Dendritic cell treated with granulocyte-macrophage colony-stimulating factor and Interleukin-4, amounts not matched to agents 40 ng/mL and 50 ng/mL, for 4 days (primary cell): ENCODE results near the gene LGSN.
"Not testable (repeated sequence)": the region's sequence is repeated elsewhere in the genome, so short reads cannot be mapped to it uniquely, and the experiment has no call there.

Experiments used
- H3K27ac Mint-ChIP-seq: one replicate; pipeline ENCODE4 v1.8.0; 2022; ENCODE audit warnings: mild to moderate bottlenecking, mixed read lengths
- H3K27me3 Mint-ChIP-seq: one replicate; pipeline ENCODE4 v1.8.0; 2022; ENCODE audit warnings: mild to moderate bottlenecking, mixed read lengths
- H3K36me3 Mint-ChIP-seq: one replicate; pipeline ENCODE4 v1.8.0; 2022; ENCODE audit warnings: low read depth, mixed read lengths
- H3K4me1 Mint-ChIP-seq: one replicate; pipeline ENCODE4 v1.8.0; 2022; ENCODE audit warnings: low read depth, mixed read lengths
- H3K4me3 Mint-ChIP-seq: one replicate; pipeline ENCODE4 v1.8.0; 2022; ENCODE audit warnings: mild to moderate bottlenecking, moderate library complexity, mixed read lengths
- H3K9me3 Mint-ChIP-seq: one replicate; pipeline ENCODE4 v1.8.0; 2022; ENCODE audit warnings: mixed read lengths
- intact Hi-C: fragments of 100-400 bp; cut with micrococcal nuclease; formaldehyde crosslinking; loops from one replicate; pipeline ENCODE4 v1.15.0; 2022

LGSN gene, protein sequence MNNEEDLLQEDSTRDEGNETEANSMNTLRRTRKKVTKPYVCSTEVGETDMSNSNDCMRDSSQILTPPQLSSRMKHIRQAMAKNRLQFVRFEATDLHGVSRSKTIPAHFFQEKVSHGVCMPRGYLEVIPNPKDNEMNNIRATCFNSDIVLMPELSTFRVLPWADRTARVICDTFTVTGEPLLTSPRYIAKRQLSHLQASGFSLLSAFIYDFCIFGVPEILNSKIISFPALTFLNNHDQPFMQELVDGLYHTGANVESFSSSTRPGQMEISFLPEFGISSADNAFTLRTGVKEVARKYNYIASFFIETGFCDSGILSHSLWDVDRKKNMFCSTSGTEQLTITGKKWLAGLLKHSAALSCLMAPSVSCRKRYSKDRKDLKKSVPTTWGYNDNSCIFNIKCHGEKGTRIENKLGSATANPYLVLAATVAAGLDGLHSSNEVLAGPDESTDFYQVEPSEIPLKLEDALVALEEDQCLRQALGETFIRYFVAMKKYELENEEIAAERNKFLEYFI

GRCh38 chr6:63319939-63320338, at the start of gene LGSN:
LGSN (minus strand) TSS chr6:63319983; CDS start chr6:63319943, 40 bp downstream.
- Mint-ChIP-seq H3K9me3 (no peaks in the 10 kb centered on the region), H3K4me1 (no peaks in the 10 kb centered on the region), H3K27ac (no peak within 1 kb of the TSS), H3K36me3 (no peaks in the 10 kb centered on the region), H3K4me3 (no peak within 1 kb of the TSS), H3K27me3 (peaks cover 2% of the 10 kb centered on the region)
- intact Hi-C loops, result no loop called here

DNA sequence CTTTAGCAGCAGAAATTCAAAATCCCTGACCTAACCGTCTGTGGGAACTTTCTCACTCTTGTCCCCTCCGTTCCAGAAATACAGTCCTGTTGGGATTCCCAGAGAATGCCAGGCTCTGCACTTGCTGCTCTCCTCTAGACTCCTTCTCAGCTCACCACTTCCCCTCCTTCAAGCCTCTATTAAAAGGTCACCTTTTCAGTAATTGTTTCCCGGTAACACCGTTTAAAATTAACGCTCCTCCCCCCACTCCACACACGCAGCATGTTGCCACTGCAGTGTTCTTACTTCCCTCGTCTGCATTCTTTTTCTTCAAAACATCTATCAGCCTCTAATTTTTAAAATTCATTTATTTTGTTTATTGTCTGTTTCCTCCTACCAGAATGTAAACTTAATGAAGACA, 48.6 kb upstream of the LGSN start:
- peaks cover 24% of the 10 kb centered on the region for H3K9me3 Mint-ChIP-seq
- intact Hi-C loops, result no loop called here
- H3K4me1 Mint-ChIP-seq, result no peaks in the 10 kb centered on the region
- H3K36me3 Mint-ChIP-seq, result no peaks in the 10 kb centered on the region
- H3K27ac Mint-ChIP-seq, result no peak overlapping the region
- peaks cover 13% of the 10 kb centered on the region for H3K27me3 Mint-ChIP-seq
- H3K4me3 Mint-ChIP-seq, result no peak overlapping the region

- intact Hi-C loops, H3K4me3 Mint-ChIP-seq, H3K4me1 Mint-ChIP-seq, H3K36me3 Mint-ChIP-seq, H3K27ac Mint-ChIP-seq: not testable (repeated sequence)
- Mint-ChIP-seq H3K27me3 (peaks cover 12% of the 10 kb centered on the region), H3K9me3 (peaks cover 59% of the 10 kb centered on the region)
Observed at GRCh38 chr6:63362500-63363120, 42.8 kb upstream of the LGSN start.

DNA sequence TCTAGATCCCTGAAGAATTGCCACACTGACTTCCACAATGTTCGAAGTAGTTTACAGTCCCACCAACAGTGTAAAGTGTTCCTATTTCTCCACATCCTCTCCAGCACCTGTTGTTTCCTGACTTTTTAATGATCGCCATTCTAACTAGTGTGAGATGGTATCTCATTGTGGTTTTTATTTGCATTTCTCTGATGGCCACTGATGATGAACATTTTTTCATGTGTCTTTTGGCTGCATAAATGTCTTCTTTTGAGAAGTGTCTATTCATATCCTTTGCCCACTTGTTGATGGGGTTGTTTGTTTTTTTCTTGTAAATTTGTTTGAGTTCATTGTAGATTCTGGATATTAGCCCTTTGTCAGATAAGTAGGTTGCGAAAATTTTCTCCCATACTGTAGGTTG, 37.6 kb upstream of the LGSN start:
- peaks cover 26% of the 10 kb centered on the region for H3K9me3 Mint-ChIP-seq
- H3K27ac Mint-ChIP-seq, H3K4me3 Mint-ChIP-seq, H3K4me1 Mint-ChIP-seq, H3K27me3 Mint-ChIP-seq, intact Hi-C loops, H3K36me3 Mint-ChIP-seq: not testable (repeated sequence)

DNA sequence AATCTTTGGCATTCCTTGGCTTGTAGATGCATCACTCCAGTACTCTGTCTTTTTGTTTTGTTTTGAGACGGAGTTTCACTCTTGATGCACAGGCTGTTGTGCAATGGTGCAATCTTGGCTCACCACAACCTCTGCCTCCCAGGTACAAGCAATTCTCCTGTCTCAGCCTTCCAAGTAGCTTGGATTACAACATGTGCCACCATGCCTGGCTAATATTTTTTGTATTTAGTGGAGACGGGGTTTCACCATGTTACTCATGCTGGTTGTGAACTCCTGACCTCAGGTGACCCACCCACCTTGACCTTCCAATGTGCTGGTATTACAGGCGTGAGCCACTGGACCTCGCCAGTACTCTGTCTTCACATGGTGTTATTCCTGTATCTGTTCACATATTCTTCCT, 35.8 kb upstream of the LGSN start:
- intact Hi-C loops, result no loop called here
- Mint-ChIP-seq H3K9me3 (peaks cover 11% of the 10 kb centered on the region), H3K4me3 (no peak overlapping the region), H3K27me3 (peaks cover 6% of the 10 kb centered on the region), H3K36me3 (no peaks in the 10 kb centered on the region), H3K4me1 (peaks cover 18% of the 10 kb centered on the region), H3K27ac (no peak overlapping the region)

- H3K4me1 Mint-ChIP-seq, result peaks cover 29% of the 10 kb centered on the region
- H3K4me3 Mint-ChIP-seq, result peak overlapping the region; percentile 70
- H3K36me3 Mint-ChIP-seq, result no peaks in the 10 kb centered on the region
- H3K9me3 Mint-ChIP-seq, result no peaks in the 10 kb centered on the region
- peaks cover 3% of the 10 kb centered on the region for H3K27me3 Mint-ChIP-seq
- peak overlapping the region; percentile 69 for H3K27ac Mint-ChIP-seq
- intact Hi-C loops, result loop anchor here (2.0 kb wide), 1 partner anchor 282 kb away; the partner anchor contains the start of gene PHF3
Observed at GRCh38 chr6:63353286-63353630, 33.5 kb upstream of the LGSN start.

GRCh38 chr6:63352544-63353285, 32.9 kb upstream of the LGSN start:
- Mint-ChIP-seq H3K9me3 (no peaks in the 10 kb centered on the region), H3K4me1 (peaks cover 29% of the 10 kb centered on the region)

GRCh38 chr6:63352069-63352543, 32.3 kb upstream of the LGSN start:
- intact Hi-C loops, result loop anchor here (1.0 to 2.0 kb wide), 3 partner anchors 221 to 412 kb away; partner anchors contain the start of gene PHF3
- peak overlapping the region; percentile 69 for H3K27ac Mint-ChIP-seq
- peak overlapping the region; percentile 70 for H3K4me3 Mint-ChIP-seq
- H3K4me1 Mint-ChIP-seq, result peaks cover 34% of the 10 kb centered on the region
- H3K36me3 Mint-ChIP-seq, result no peaks in the 10 kb centered on the region
- peaks cover 3% of the 10 kb centered on the region for H3K27me3 Mint-ChIP-seq
- no peaks in the 10 kb centered on the region for H3K9me3 Mint-ChIP-seq

More at GRCh38 chr6:63352544-63353285, 32.9 kb upstream of the LGSN start:
- Mint-ChIP-seq H3K27me3 (peaks cover 3% of the 10 kb centered on the region), H3K4me3 (peak overlapping the region; percentile 70), H3K36me3 (no peaks in the 10 kb centered on the region), H3K27ac (peak overlapping the region; percentile 69)
- intact Hi-C loops, result loop anchor here (1.0 to 2.0 kb wide), 3 partner anchors 221 to 412 kb away; partner anchors contain the start of gene PHF3

GRCh38 chr6:63349401-63349800, 29.6 kb upstream of the LGSN start:
- H3K4me3 Mint-ChIP-seq, result no peak overlapping the region
- no peak overlapping the region for H3K27ac Mint-ChIP-seq
- intact Hi-C loops, result no loop called here
- H3K36me3 Mint-ChIP-seq, result no peaks in the 10 kb centered on the region
- peaks cover 3% of the 10 kb centered on the region for H3K27me3 Mint-ChIP-seq
- H3K9me3 Mint-ChIP-seq, result no peaks in the 10 kb centered on the region
- peaks cover 37% of the 10 kb centered on the region for H3K4me1 Mint-ChIP-seq

- H3K9me3 Mint-ChIP-seq, result no peaks in the 10 kb centered on the region
- no peak overlapping the region for H3K4me3 Mint-ChIP-seq
- H3K27ac Mint-ChIP-seq, result no peak overlapping the region
- no peaks in the 10 kb centered on the region for H3K36me3 Mint-ChIP-seq
- H3K27me3 Mint-ChIP-seq, result peaks cover 3% of the 10 kb centered on the region
- intact Hi-C loops, result no loop called here
- H3K4me1 Mint-ChIP-seq, result peaks cover 37% of the 10 kb centered on the region
Observed at GRCh38 chr6:63348836-63349235, 29.1 kb upstream of the LGSN start.

- Mint-ChIP-seq H3K27ac (no peak overlapping the region), H3K36me3 (no peaks in the 10 kb centered on the region), H3K27me3 (peaks cover 3% of the 10 kb centered on the region), H3K9me3 (no peaks in the 10 kb centered on the region), H3K4me3 (no peak overlapping the region), H3K4me1 (peaks cover 30% of the 10 kb centered on the region)
- intact Hi-C loops, result no loop called here
Observed at GRCh38 chr6:63347599-63347998, 27.8 kb upstream of the LGSN start.

DNA sequence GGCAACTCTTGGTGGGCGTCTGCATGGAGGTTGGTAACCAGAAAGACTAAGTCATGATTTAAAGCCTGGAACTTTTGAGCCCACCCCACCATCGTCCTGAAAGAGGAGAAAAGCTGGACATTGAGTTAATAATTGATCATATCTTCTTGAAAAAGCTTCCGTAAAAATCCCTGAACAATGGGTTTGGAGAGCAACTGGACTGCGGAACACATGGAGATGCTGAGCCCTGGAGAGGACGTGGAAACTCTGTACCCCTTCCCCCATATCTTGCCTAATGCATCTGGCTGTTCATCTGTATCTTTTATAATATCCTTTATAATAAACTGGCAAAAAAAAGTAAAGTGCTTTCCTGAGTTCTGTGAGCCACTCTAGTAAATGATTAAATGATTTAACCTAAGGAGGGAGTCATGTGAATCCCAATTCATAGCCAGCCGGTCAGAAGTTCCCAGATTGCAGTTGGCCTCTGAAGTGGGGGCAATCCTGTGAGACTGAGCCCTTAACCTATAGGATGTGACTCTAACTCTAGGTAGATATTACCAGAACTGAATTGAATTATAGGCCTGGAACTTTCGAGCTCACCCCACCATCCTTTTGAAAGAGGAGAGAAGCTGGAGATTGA, 26.5 kb upstream of the LGSN start:
- H3K27ac Mint-ChIP-seq, result no peak overlapping the region
- no peaks in the 10 kb centered on the region for H3K36me3 Mint-ChIP-seq
- intact Hi-C loops, result no loop called here
- H3K4me1 Mint-ChIP-seq, result peaks cover 23% of the 10 kb centered on the region
- peaks cover 3% of the 10 kb centered on the region for H3K27me3 Mint-ChIP-seq
- H3K9me3 Mint-ChIP-seq, result peaks cover 2% of the 10 kb centered on the region
- no peak overlapping the region for H3K4me3 Mint-ChIP-seq

DNA sequence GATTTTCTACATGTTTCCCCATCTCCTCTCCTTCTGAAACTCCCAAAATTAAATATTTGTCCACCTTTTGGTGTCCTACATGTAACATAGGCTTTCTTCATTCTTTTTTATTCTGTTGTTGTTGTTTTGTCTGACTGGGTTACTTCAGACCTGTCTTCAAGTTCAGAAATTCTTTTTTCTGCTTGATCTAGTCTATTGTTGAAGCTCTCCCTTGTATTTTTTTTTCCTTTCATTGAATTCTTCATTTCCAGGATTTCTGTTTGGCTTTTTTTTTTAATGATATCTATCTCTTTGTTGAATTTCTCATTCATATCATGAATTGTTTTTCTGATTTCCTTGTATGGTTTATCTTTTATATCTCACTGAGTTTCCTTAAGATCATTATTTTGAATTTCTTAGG, 20.6 kb upstream of the LGSN start:
- Mint-ChIP-seq H3K27ac (no peak overlapping the region), H3K4me3 (no peak overlapping the region), H3K9me3 (peaks cover 26% of the 10 kb centered on the region), H3K27me3 (peaks cover 1% of the 10 kb centered on the region), H3K4me1 (no peaks in the 10 kb centered on the region), H3K36me3 (no peaks in the 10 kb centered on the region)
- intact Hi-C loops, result no loop called here
